ENCODE data around the gene LSM7. TPM values are rescaled to one million over a fixed set of nuclear protein-coding genes. Genes with fewer than 3 reads are reported as not detected.

Gene LSM7
- total and polyA plus RNA-seq, 2 of the 13 experiments (the other 11 are each of a cell fraction or from before 2014, with no cell fraction given): 140 to 205 TPM

- TF ChIP-seq ARID5B (CRISPR knock-in tag; IDR thresholded peaks at IDR 0.05) (peak; percentile 65), MED13 (CRISPR knock-in tag; IDR thresholded peaks at IDR 0.05) (0 out of 2 replicates have a peak, but pooled peaks have one; percentile 37), NR2F6 (IDR thresholded peaks at IDR 0.05) (peak; percentile 25; the same call in 1 of the 2 replicates), NR2F6 (CRISPR knock-in tag; IDR thresholded peaks at IDR 0.05) (no peak), RNF219 (CRISPR knock-in tag; IDR thresholded peaks at IDR 0.05) (no peak), NFIB (CRISPR knock-in tag; IDR thresholded peaks at IDR 0.05; ENCODE audit: borderline replicate concordance) (no peak), ZNF383 (CRISPR knock-in tag; IDR thresholded peaks at IDR 0.05; ENCODE audit: borderline replicate concordance) (no peak), RFXANK (CRISPR knock-in tag; IDR thresholded peaks at IDR 0.05) (no peak), ZNF547 (CRISPR knock-in tag; IDR thresholded peaks at IDR 0.05) (peak; percentile 22; the same call in 1 of the 2 replicates), ZNF589 (CRISPR knock-in tag; conservative IDR thresholded peaks at IDR 0.05) (no peak), REPIN1 (CRISPR knock-in tag; IDR thresholded peaks at IDR 0.05; ENCODE audit: borderline replicate concordance, low read depth) (peak; percentile 59), HOXA5 (CRISPR knock-in tag; IDR thresholded peaks at IDR 0.05) (peak; percentile 42; the same call in 1 of the 2 replicates), PHF21A (CRISPR knock-in tag; IDR thresholded peaks at IDR 0.05) (peak; percentile 65), ZNF670 (CRISPR knock-in tag; IDR thresholded peaks at IDR 0.05; ENCODE audit: borderline replicate concordance) (no peak), ZNF788 (CRISPR knock-in tag; IDR thresholded peaks at IDR 0.05; ENCODE audit: borderline replicate concordance) (peak; percentile 61; the same call in 1 of the 2 replicates), PAXIP1 (CRISPR knock-in tag; conservative IDR thresholded peaks at IDR 0.05) (peak; percentile 67), ATF6 (CRISPR knock-in tag; conservative IDR thresholded peaks at IDR 0.05) (no peak), AGO1 (IDR thresholded peaks at IDR 0.05; ENCODE audit: low read depth, low read length, poor library complexity, severe bottlenecking) (peak; percentile 22)
These were observed 2.4 kb upstream of the LSM7 start (continued) for GRCh38 chr19:2330632-2331284.

Measured in HepG2 (cell line).